ENCODE results near the gene USF1. TPM values are rescaled to one million over a fixed set of nuclear protein-coding genes. Genes with fewer than 3 reads are reported as not detected.

USF1 gene
- total RNA-seq, 1 experiment from 2014 or later = 61.2 TPM

Small RNA genes within 50 kb of the gene (small RNA-seq; reads per million reads assigned to genes)
- gene AL591806.2 = not detected

Other genes starting within 250 kb of the USF1 start
- gene LY9, start 249.8 kb downstream of the USF1 start, total RNA-seq (2014; rRNA removed; shearing (Covaris generic); ENCODE audit: low replicate concordance) = 1.6 and 1.7 TPM in 2 replicates
- gene CD244, start 183.1 kb downstream of the USF1 start, total RNA-seq (2014; rRNA removed; shearing (Covaris generic); ENCODE audit: low replicate concordance) = not detected in 2 replicates
- not detected in 2 replicates for gene ITLN1, start 160.8 kb downstream of the USF1 start, total RNA-seq (2014; rRNA removed; shearing (Covaris generic); ENCODE audit: low replicate concordance)
- not detected in 2 replicates for gene ITLN2, start 91.2 kb downstream of the USF1 start, total RNA-seq (2014; rRNA removed; shearing (Covaris generic); ENCODE audit: low replicate concordance)
- 0.36 and 6.5 TPM in 2 replicates for gene F11R, start 24.8 kb downstream of the USF1 start, total RNA-seq (2014; rRNA removed; shearing (Covaris generic); ENCODE audit: low replicate concordance)
- gene TSTD1, start 7.0 kb downstream of the USF1 start, total RNA-seq (2014; rRNA removed; shearing (Covaris generic); ENCODE audit: low replicate concordance) = 16.0 and 32.3 TPM in 2 replicates
- gene ARHGAP30, start 23.9 kb upstream of the USF1 start, total RNA-seq (2014; rRNA removed; shearing (Covaris generic); ENCODE audit: low replicate concordance) = 36.5 and 59.6 TPM in 2 replicates
- not detected in 2 replicates for gene NECTIN4, start 43.6 kb upstream of the USF1 start, total RNA-seq (2014; rRNA removed; shearing (Covaris generic); ENCODE audit: low replicate concordance)
- 6.1 and 11.0 TPM in 2 replicates for gene KLHDC9, start 52.4 kb upstream of the USF1 start, total RNA-seq (2014; rRNA removed; shearing (Covaris generic); ENCODE audit: low replicate concordance)
- 34.1 and 71.0 TPM in 2 replicates for gene PFDN2, start 72.1 kb upstream of the USF1 start, total RNA-seq (2014; rRNA removed; shearing (Covaris generic); ENCODE audit: low replicate concordance)
- gene NIT1, start 72.1 kb upstream of the USF1 start, total RNA-seq (2014; rRNA removed; shearing (Covaris generic); ENCODE audit: low replicate concordance) = 41.5 and 44.0 TPM in 2 replicates
- gene DEDD, start 86.7 kb upstream of the USF1 start, total RNA-seq (2014; rRNA removed; shearing (Covaris generic); ENCODE audit: low replicate concordance) = 24.2 and 25.6 TPM in 2 replicates
- 72.5 and 100.0 TPM in 2 replicates for gene UFC1, start 108.0 kb upstream of the USF1 start, total RNA-seq (2014; rRNA removed; shearing (Covaris generic); ENCODE audit: low replicate concordance)
- 21.9 and 43.9 TPM in 2 replicates for gene USP21, start 113.5 kb upstream of the USF1 start, total RNA-seq (2014; rRNA removed; shearing (Covaris generic); ENCODE audit: low replicate concordance)
- 37.0 and 60.8 TPM in 2 replicates for gene PPOX, start 120.4 kb upstream of the USF1 start, total RNA-seq (2014; rRNA removed; shearing (Covaris generic); ENCODE audit: low replicate concordance)
- gene B4GALT3, start 131.5 kb upstream of the USF1 start, total RNA-seq (2014; rRNA removed; shearing (Covaris generic); ENCODE audit: low replicate concordance) = 34.9 and 54.7 TPM in 2 replicates
- 0.15 TPM in 1 of 2 replicates, not detected in the other for gene ADAMTS4, start 153.1 kb upstream of the USF1 start, total RNA-seq (2014; rRNA removed; shearing (Covaris generic); ENCODE audit: low replicate concordance)
- 134 and 167 TPM in 2 replicates for gene NDUFS2, start 156.4 kb upstream of the USF1 start, total RNA-seq (2014; rRNA removed; shearing (Covaris generic); ENCODE audit: low replicate concordance)
- gene FCER1G, start 169.3 kb upstream of the USF1 start, total RNA-seq (2014; rRNA removed; shearing (Covaris generic); ENCODE audit: low replicate concordance) = not detected in 2 replicates
- not detected in 2 replicates for gene APOA2, start 177.7 kb upstream of the USF1 start, total RNA-seq (2014; rRNA removed; shearing (Covaris generic); ENCODE audit: low replicate concordance)
- gene TOMM40L, start 180.1 kb upstream of the USF1 start, total RNA-seq (2014; rRNA removed; shearing (Covaris generic); ENCODE audit: low replicate concordance) = 9.5 and 12.6 TPM in 2 replicates
- not detected in 2 replicates for gene NR1I3, start 192.2 kb upstream of the USF1 start, total RNA-seq (2014; rRNA removed; shearing (Covaris generic); ENCODE audit: low replicate concordance)
- 0.14 TPM in 1 of 2 replicates, not detected in the other for gene PCP4L1, start 212.8 kb upstream of the USF1 start, total RNA-seq (2014; rRNA removed; shearing (Covaris generic); ENCODE audit: low replicate concordance)

Measured in Karpas-422 (cell line).